Myometrial cell (primary cell): ENCODE data around the gene PFAS. TPM values are rescaled to one million over a fixed set of nuclear protein-coding genes. Genes with fewer than 3 reads are reported as not detected.

Experiments
- total RNA-seq: library from RNA; depleted of rRNA; stranded (reverse); fragments of >200 nt; gene quantifications from 2 replicates; pipeline ENCODE4 v1.2.3, GENCODE V29; 2015

The PFAS gene, protein sequence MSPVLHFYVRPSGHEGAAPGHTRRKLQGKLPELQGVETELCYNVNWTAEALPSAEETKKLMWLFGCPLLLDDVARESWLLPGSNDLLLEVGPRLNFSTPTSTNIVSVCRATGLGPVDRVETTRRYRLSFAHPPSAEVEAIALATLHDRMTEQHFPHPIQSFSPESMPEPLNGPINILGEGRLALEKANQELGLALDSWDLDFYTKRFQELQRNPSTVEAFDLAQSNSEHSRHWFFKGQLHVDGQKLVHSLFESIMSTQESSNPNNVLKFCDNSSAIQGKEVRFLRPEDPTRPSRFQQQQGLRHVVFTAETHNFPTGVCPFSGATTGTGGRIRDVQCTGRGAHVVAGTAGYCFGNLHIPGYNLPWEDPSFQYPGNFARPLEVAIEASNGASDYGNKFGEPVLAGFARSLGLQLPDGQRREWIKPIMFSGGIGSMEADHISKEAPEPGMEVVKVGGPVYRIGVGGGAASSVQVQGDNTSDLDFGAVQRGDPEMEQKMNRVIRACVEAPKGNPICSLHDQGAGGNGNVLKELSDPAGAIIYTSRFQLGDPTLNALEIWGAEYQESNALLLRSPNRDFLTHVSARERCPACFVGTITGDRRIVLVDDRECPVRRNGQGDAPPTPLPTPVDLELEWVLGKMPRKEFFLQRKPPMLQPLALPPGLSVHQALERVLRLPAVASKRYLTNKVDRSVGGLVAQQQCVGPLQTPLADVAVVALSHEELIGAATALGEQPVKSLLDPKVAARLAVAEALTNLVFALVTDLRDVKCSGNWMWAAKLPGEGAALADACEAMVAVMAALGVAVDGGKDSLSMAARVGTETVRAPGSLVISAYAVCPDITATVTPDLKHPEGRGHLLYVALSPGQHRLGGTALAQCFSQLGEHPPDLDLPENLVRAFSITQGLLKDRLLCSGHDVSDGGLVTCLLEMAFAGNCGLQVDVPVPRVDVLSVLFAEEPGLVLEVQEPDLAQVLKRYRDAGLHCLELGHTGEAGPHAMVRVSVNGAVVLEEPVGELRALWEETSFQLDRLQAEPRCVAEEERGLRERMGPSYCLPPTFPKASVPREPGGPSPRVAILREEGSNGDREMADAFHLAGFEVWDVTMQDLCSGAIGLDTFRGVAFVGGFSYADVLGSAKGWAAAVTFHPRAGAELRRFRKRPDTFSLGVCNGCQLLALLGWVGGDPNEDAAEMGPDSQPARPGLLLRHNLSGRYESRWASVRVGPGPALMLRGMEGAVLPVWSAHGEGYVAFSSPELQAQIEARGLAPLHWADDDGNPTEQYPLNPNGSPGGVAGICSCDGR (N-terminal part only)
- total RNA-seq, result 45.9 and 77.3 TPM in 2 replicates

DNA sequence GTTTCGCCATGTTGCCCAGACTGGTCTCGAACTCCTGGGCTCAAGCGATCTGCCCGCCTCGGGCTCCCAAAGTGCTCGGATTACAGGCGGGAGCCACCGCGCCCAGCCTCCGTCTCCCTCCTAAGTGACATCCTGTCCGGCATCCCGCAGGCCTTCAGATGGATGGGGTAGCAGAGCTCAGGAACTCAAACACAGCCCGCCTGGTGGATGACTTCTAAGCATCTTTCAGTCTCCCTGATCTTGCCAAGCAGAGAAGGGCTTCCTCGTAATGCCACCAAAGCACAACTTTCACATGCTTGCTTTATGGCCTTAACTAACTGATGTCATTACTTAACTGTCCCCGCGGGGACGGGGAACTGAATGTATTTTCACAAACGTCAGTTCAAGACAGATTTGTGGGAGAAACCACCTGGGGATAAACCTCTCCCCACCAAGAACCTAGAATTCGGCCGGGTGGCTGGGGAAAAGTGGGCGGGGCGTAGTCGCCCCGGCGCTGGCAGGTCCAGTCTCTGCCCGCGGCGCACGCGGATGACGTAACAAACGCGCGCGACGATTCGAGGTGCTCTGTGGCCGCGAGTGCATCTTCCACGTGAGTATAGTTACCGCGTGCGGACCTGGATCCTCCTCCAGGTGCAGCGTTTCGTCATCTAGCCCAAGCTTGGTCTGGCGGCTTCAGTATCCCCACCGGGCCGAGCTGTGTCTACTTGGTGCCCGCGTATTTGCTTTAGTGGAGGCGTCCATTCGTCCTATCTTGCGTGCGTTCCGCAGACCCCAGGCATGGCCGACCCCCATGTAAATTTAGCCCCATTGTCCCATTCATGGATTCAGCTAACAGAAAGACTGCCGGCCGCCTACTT is at the start of gene PFAS:
Gene PFAS, plus strand, starts transcription at position 539 of the 857 bp plus-strand sequence. CDS start 4,649 bp downstream, outside the sequence.

DNA sequence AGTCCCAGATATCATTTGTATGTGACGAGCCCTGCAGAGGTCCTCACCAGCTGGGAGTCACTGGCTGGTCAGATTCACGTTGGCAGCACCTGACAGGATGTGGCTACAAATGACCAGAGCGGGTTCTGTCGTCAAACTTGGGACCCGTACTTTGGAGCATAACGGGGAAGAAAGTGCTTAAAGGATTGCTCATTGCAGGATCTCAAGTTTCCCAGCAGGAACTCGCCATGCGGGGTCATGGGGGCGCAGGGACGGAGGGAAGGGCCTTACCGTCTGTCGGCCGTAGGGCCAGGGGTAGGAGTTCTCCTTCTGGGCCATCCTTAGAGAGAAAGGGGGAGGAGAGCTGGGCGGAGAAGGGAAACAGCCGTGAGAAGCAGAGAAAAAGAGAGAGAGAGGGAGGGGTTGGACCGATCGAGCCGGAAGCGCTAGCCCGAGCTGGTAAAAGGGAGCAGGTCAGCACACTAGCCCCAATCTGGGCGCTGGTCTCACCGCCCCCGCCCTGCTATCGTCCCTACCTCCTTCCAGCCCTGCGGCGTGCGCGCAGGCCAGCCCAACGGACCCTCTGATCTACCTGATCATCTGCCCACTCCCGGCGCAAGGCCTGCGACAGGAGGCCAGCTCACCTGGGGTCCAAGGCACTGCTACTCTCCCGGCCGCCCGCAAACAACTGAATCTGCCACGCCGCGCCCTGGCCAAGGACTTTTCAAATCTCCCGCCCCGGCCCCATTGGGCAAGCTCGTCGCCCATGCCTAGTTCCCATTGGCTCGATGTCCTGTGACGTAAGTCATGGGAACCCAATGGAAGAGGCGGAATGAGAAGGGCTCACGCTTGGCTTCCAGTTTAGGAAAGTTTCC is 39.0 kb upstream of the PFAS start, which contains the start of gene AURKB:
Gene AURKB, minus strand, starts transcription at position 669 of the 854 bp plus-strand sequence. Its CDS starts 351 bp downstream, at position 318.

DNA sequence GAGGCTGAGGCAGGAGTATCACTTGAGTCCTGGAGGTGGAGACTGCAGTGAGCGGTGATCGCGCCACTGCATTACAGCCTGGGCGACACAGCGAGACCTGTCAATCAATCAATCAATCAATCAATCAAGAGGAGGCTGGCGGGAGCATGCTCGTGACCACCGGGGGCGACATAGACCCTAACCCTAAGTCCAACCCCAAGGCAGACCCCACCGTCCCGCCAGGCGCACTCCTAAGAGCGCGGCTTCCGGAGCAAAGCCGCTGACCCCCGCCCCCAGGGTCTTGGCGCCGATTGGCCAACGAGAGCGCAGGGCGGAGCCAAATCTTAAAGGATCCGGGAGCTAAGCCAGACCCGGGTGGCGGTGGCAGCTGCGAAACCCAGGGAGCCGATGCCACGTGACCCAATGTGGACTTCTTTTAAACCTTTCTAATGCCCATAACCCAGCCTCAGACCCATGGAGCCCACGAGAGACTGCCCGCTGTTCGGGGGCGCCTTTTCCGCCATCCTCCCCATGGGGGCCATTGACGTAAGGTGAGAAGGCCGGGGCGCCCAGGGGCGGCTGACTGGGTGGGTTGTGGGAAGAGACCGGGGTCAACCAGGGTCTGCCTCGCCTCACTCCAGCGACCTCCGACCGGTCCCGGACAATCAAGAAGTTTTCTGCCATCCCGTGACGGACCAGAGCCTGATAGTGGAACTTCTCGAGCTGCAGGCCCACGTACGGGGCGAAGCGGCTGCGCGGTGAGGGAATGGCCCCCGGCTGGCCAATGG is 39.4 kb downstream of the PFAS start, which contains the start of gene RANGRF:
Gene RANGRF, plus strand, starts transcription at position 335 of the 767 bp plus-strand sequence. Its CDS starts 119 bp downstream, at position 454.

Other genes with a start within 250 kb of the PFAS start
- 0.89 and 1.4 TPM in 2 replicates for gene GUCY2D, start 246.7 kb upstream of the PFAS start, total RNA-seq
- 0.18 and 0.29 TPM in 2 replicates for gene ALOX15B, start 210.2 kb upstream of the PFAS start, total RNA-seq
- not detected in 2 replicates for gene ALOX12B, start 161.6 kb upstream of the PFAS start, total RNA-seq
- gene ALOXE3, start 130.8 kb upstream of the PFAS start, total RNA-seq, result 0.29 TPM in 1 of 2 replicates, not detected in the other
- gene HES7, start 125.2 kb upstream of the PFAS start, total RNA-seq, result 2.0 TPM in 1 of 2 replicates, not detected in the other
- 30.0 and 52.5 TPM in 2 replicates for gene PER1, start 96.9 kb upstream of the PFAS start, total RNA-seq
- 4.0 and 6.2 TPM in 2 replicates for gene VAMP2, start 86.3 kb upstream of the PFAS start, total RNA-seq
- 45.3 and 62.9 TPM in 2 replicates for gene TMEM107, start 72.9 kb upstream of the PFAS start, total RNA-seq
- 12.1 and 16.7 TPM in 2 replicates for gene BORCS6, start 59.1 kb upstream of the PFAS start, total RNA-seq
- 48.0 and 50.5 TPM in 2 replicates for gene AURKB, start 38.7 kb upstream of the PFAS start, total RNA-seq
- 2.3 and 4.0 TPM in 2 replicates for gene CTC1, start 1.2 kb upstream of the PFAS start, total RNA-seq
- 26.8 and 42.9 TPM in 2 replicates for gene RANGRF, start 39.4 kb downstream of the PFAS start, total RNA-seq
- gene SLC25A35, start 46.1 kb downstream of the PFAS start, total RNA-seq, result 3.0 and 13.5 TPM in 2 replicates
- gene ARHGEF15, start 61.0 kb downstream of the PFAS start, total RNA-seq, result not detected in 2 replicates
- not detected in 2 replicates for gene ODF4, start 90.6 kb downstream of the PFAS start, total RNA-seq
- gene RPL26, start 133.9 kb downstream of the PFAS start, total RNA-seq, result 2,942 and 3,085 TPM in 2 replicates
- gene RNF222, start 148.5 kb downstream of the PFAS start, total RNA-seq, result not detected in 2 replicates
- gene NDEL1, start 186.6 kb downstream of the PFAS start, total RNA-seq, result 58.8 and 61.7 TPM in 2 replicates